NB4 (cell line): ENCODE results near the gene TRIO.

Source experiments
- DNase-seq: peaks from one replicate; pipeline ENCODE4 v3.0.0; 2010; ENCODE audit warnings: low read depth
- H3K4me3 ChIP-seq: one replicate; pipeline ENCODE4 v1.5.1; 2011; ENCODE audit warnings: mild to moderate bottlenecking, low read depth, low read length, moderate library complexity
- MYC ChIP-seq: IDR thresholded peaks from 2 replicates; pipeline ENCODE4 v1.6.1; 2011; ENCODE audit warnings: low read depth, low read length
- POLR2A ChIP-seq: IDR thresholded peaks from 2 replicates; pipeline ENCODE4 v1.6.1; 2011; ENCODE audit warnings: mild to moderate bottlenecking; ENCODE audit not compliant: insufficient read length; ENCODE audit errors: extremely low read depth
- TF ChIP-seq, protein P1 (sequence below): IDR thresholded peaks from 2 replicates; pipeline ENCODE4 v1.6.1; 2011; ENCODE audit warnings: low read depth, low read length
- TF ChIP-seq, protein P2 (sequence below): IDR thresholded peaks from one replicate; pipeline ENCODE4 v1.5.1; 2012; ENCODE audit warnings: low read depth, low read length

Gene TRIO

GRCh38 chr5:14212838-14213237 is 69.7 kb downstream of the TRIO start:
- TF ChIP-seq MYC (no peak), POLR2A (no peak)
- TF ChIP-seq, protein P1, sequence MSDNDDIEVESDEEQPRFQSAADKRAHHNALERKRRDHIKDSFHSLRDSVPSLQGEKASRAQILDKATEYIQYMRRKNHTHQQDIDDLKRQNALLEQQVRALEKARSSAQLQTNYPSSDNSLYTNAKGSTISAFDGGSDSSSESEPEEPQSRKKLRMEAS: no peak
- TF ChIP-seq, protein P2, sequence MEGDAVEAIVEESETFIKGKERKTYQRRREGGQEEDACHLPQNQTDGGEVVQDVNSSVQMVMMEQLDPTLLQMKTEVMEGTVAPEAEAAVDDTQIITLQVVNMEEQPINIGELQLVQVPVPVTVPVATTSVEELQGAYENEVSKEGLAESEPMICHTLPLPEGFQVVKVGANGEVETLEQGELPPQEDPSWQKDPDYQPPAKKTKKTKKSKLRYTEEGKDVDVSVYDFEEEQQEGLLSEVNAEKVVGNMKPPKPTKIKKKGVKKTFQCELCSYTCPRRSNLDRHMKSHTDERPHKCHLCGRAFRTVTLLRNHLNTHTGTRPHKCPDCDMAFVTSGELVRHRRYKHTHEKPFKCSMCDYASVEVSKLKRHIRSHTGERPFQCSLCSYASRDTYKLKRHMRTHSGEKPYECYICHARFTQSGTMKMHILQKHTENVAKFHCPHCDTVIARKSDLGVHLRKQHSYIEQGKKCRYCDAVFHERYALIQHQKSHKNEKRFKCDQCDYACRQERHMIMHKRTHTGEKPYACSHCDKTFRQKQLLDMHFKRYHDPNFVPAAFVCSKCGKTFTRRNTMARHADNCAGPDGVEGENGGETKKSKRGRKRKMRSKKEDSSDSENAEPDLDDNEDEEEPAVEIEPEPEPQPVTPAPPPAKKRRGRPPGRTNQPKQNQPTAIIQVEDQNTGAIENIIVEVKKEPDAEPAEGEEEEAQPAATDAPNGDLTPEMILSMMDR: no peak
- H3K4me3 ChIP-seq: no peak overlapping the region
- no peak for DNase-seq

GRCh38 chr5:14213253-14213652 is 70.1 kb downstream of the TRIO start:
- TF ChIP-seq, protein P2: no peak
- TF ChIP-seq MYC (no peak), POLR2A (no peak)
- TF ChIP-seq, protein P1: no peak
- no peak for DNase-seq
- no peak overlapping the region for H3K4me3 ChIP-seq

- TF ChIP-seq, protein P2: no peak
- TF ChIP-seq POLR2A (no peak), MYC (no peak)
- TF ChIP-seq, protein P1: no peak
- H3K4me3 ChIP-seq: no peak overlapping the region
Observed at GRCh38 chr5:14213813-14214585, 70.9 kb downstream of the TRIO start.

DNA sequence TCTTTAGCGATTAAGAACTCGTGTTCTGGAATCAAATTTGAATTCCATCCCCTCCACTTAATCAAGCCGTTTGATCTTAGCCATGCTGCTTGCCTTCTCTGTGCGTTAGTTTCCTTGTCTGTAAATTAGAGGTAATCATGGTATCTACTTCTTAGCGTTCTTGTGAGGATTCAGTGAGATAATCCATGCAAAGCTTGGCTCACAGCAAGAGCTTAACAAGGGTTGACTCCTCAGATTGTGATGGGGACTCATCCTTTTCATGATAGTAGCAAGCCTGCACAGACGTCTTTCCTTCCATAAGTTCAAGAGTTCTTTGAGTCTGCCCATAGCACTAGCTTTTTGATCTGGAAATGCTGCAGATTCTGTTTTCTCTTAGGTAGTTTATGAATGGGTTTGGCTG is 72.8 kb downstream of the TRIO start:
- DNase-seq: no peak
- TF ChIP-seq POLR2A (no peak), MYC (no peak)
- TF ChIP-seq, protein P2: no peak
- TF ChIP-seq, protein P1: no peak

More at GRCh38 chr5:14213813-14214585, 70.9 kb downstream of the TRIO start:
- DNase-seq: no peak

GRCh38 chr5:14216372-14216771 is 73.2 kb downstream of the TRIO start:
- no peak for TF ChIP-seq MYC
- TF ChIP-seq, protein P2: no peak
- TF ChIP-seq POLR2A: no peak
- TF ChIP-seq, protein P1: no peak
- DNase-seq: no peak
- no peak overlapping the region for H3K4me3 ChIP-seq

More for the DNA sequence above, 72.8 kb downstream of the TRIO start:
- no peak overlapping the region for H3K4me3 ChIP-seq
